Endothelial cell (in vitro differentiated cells): ENCODE data around the gene PDX1. TPM values are rescaled to one million over a fixed set of nuclear protein-coding genes. Genes with fewer than 3 reads are reported as not detected.
A peak's percentile ranks its signal among the peaks of the same experiment; 100 is the strongest.

Experiments used
- DNase-seq: peaks from one replicate; pipeline ENCODE4 v3.0.0; 2021; ENCODE audit warnings: low spot score
- H3K27ac Mint-ChIP-seq: one replicate; pipeline ENCODE4 v1.8.0; 2021; ENCODE audit warnings: mixed read lengths, inconsistent platforms; ENCODE audit not compliant: unreplicated experiment
- H3K27me3 Mint-ChIP-seq: one replicate; pipeline ENCODE4 v1.8.0; 2021; ENCODE audit warnings: mild to moderate bottlenecking, moderate library complexity, mixed read lengths, inconsistent platforms; ENCODE audit not compliant: unreplicated experiment
- H3K36me3 Mint-ChIP-seq: one replicate; pipeline ENCODE4 v1.8.0; 2021; ENCODE audit warnings: mild to moderate bottlenecking, low read depth, mixed read lengths, inconsistent platforms; ENCODE audit not compliant: unreplicated experiment
- H3K4me1 Mint-ChIP-seq: one replicate; pipeline ENCODE4 v1.8.0; 2021; ENCODE audit warnings: mild to moderate bottlenecking, mixed read lengths, inconsistent platforms; ENCODE audit not compliant: unreplicated experiment
- H3K4me3 Mint-ChIP-seq: one replicate; pipeline ENCODE4 v1.8.0; 2021; ENCODE audit warnings: mild to moderate bottlenecking, mixed read lengths, inconsistent platforms; ENCODE audit not compliant: unreplicated experiment
- H3K9me3 Mint-ChIP-seq: one replicate; pipeline ENCODE4 v1.8.0; 2021; ENCODE audit warnings: mixed read lengths, inconsistent platforms; ENCODE audit not compliant: unreplicated experiment
- CTCF ChIP-seq: fragments of 200-600 bp; sonication (generic); IDR thresholded peaks from one replicate; pipeline ENCODE4 v1.5.0; 2021; ENCODE audit warnings: antibody characterized with exemption; ENCODE audit not compliant: unreplicated experiment
- total RNA-seq: library from RNA; stranded (reverse); fragmentation: NEBNext Ultra II Directional; extraction: Animal tissue kit (Norgen Biotek cat#: 25700); gene quantifications from one replicate; pipeline ENCODE4 v1.2.1, GENCODE V29; 2021; ENCODE audit not compliant: unreplicated experiment

Gene PDX1
- total RNA-seq, 1 donor from 2014 or later = 0.59 TPM

- TF ChIP-seq CTCF = peak; percentile 97
- Mint-ChIP-seq H3K4me3 (peak overlapping the region; percentile 76), H3K9me3 (no peaks in the 10 kb centered on the region), H3K27ac (no peak overlapping the region), H3K36me3 (no peaks in the 10 kb centered on the region), H3K27me3 (peaks cover 13% of the 10 kb centered on the region), H3K4me1 (peaks cover 7% of the 10 kb centered on the region)
- peak; percentile 99 for DNase-seq
Observed at GRCh38 chr13:27953676-27954405, 34.0 kb downstream of the PDX1 start.

GRCh38 chr13:27954406-27954851, 34.6 kb downstream of the PDX1 start:
- Mint-ChIP-seq H3K4me3 (no peak overlapping the region), H3K27me3 (peaks cover 14% of the 10 kb centered on the region), H3K27ac (no peak overlapping the region), H3K4me1 (peaks cover 7% of the 10 kb centered on the region), H3K36me3 (no peaks in the 10 kb centered on the region), H3K9me3 (no peaks in the 10 kb centered on the region)
- no peak for DNase-seq
- no peak for TF ChIP-seq CTCF

- H3K27me3 Mint-ChIP-seq = peaks cover 17% of the 10 kb centered on the region
- H3K4me3 Mint-ChIP-seq = no peak overlapping the region
- H3K9me3 Mint-ChIP-seq = no peaks in the 10 kb centered on the region
- no peak overlapping the region for H3K27ac Mint-ChIP-seq
- H3K36me3 Mint-ChIP-seq = no peaks in the 10 kb centered on the region
- DNase-seq = no peak
- peaks cover 9% of the 10 kb centered on the region for H3K4me1 Mint-ChIP-seq
- TF ChIP-seq CTCF = no peak
Observed at GRCh38 chr13:27955014-27955591, 35.3 kb downstream of the PDX1 start.

- Mint-ChIP-seq H3K4me1 (peaks cover 12% of the 10 kb centered on the region), H3K9me3 (no peaks in the 10 kb centered on the region), H3K36me3 (no peaks in the 10 kb centered on the region), H3K27ac (no peak overlapping the region), H3K4me3 (no peak overlapping the region), H3K27me3 (peaks cover 20% of the 10 kb centered on the region)
- TF ChIP-seq CTCF = no peak
- DNase-seq = no peak
Observed at GRCh38 chr13:27956576-27957300, 36.9 kb downstream of the PDX1 start.

- TF ChIP-seq CTCF = no peak
- Mint-ChIP-seq H3K4me3 (peak overlapping the region; percentile 78), H3K36me3 (no peaks in the 10 kb centered on the region), H3K4me1 (peaks cover 12% of the 10 kb centered on the region), H3K27ac (no peak overlapping the region), H3K27me3 (peaks cover 31% of the 10 kb centered on the region), H3K9me3 (no peaks in the 10 kb centered on the region)
- no peak for DNase-seq
Observed at GRCh38 chr13:27959976-27960361, 40.2 kb downstream of the PDX1 start.
